Thoracic aorta (tissue), 2 donors: ENCODE data around the gene PSPH. TPM values are rescaled to one million over a fixed set of nuclear protein-coding genes. Genes with fewer than 3 reads are reported as not detected.
"Not testable (repeated sequence)": the region's sequence is repeated elsewhere in the genome, so short reads cannot be mapped to it uniquely, and the experiment has no call there.

Experiments used
- ATAC-seq: fragments of 150-250 bp; one replicate; pipeline ENCODE4 v1.8.0; 2017; ENCODE audit warnings: low read depth; ENCODE audit not compliant: insufficient number of reproducible peaks, low FRiP score
- DNase-seq: peaks from one replicate; pipeline ENCODE4 v3.0.0-alpha.2; 2020; ENCODE audit warnings: low spot score
- H3K27ac ChIP-seq, 2 donors: fragments of 200-600 bp; sonication (generic); 1 replicate in 1 of 2; 2 replicates in 1 of 2; pipeline ENCODE4 v1.5.1; 2016; ENCODE audit warnings: mild to moderate bottlenecking in 2 of 2, moderate library complexity in 2 of 2
- H3K27me3 ChIP-seq: fragments of 200-600 bp; sonication (generic); replicated peaks from 2 replicates; pipeline ENCODE4 v1.6.0; 2016; ENCODE audit warnings: mild to moderate bottlenecking; ENCODE audit not compliant: insufficient read depth
- H3K36me3 ChIP-seq: fragments of 200-600 bp; sonication (generic); one replicate; pipeline ENCODE4 v1.5.1; 2016
- H3K4me1 ChIP-seq, 2 donors: fragments of 200-600 bp; sonication (generic); 1 replicate in 1 of 2; 2 replicates in 1 of 2; pipeline versions ENCODE4 v1.5.1 to v1.6.0; 2016; ENCODE audit warnings: low read depth in 2 of 2, mild to moderate bottlenecking in 1 of 2; ENCODE audit not compliant: control insufficient read depth in 1 of 2
- H3K4me3 ChIP-seq: fragments of 200-600 bp; sonication (generic); 2 replicates; pipeline ENCODE4 v1.5.1; 2016; ENCODE audit warnings: mild to moderate bottlenecking
- H3K9me3 ChIP-seq: fragments of 200-600 bp; sonication (generic); 2 replicates; pipeline ENCODE4 v1.5.1; 2016
- CTCF ChIP-seq: fragments of 200-600 bp; sonication (generic); IDR thresholded peaks from one replicate; pipeline ENCODE4 v1.5.1; 2019; ENCODE audit warnings: antibody characterized with exemption
- total RNA-seq, 2 donors: library from RNA; depleted of rRNA; stranded (reverse); fragments of >200 nt; gene quantifications; one replicate each; pipeline versions ENCODE4 v1.1.0 to v1.2.3, GENCODE V29; 2016

The PSPH gene
- total RNA-seq, 2 donors from 2014 or later: 5.1 to 5.8 TPM

- ATAC-seq: peak; percentile 81
Measured at GRCh38 chr7:56091591-56091990, 40.3 kb upstream of the PSPH start.

GRCh38 chr7:56087445-56087844 lies 36.2 kb upstream of the PSPH start:
- Histone ChIP-seq H3K9me3 (no peaks in the 10 kb centered on the region), H3K4me3 (no peak overlapping the region), H3K36me3 (peaks cover 10% of the 10 kb centered on the region), H3K27ac (no peak overlapping the region), H3K4me1 (peaks cover 7 to 36% of the 10 kb centered on the region in 2 donors), H3K27me3 (no peaks in the 10 kb centered on the region)
- DNase-seq (no peak), ATAC-seq (no peak)
- TF ChIP-seq CTCF: no peak

More at GRCh38 chr7:56091591-56091990, 40.3 kb upstream of the PSPH start:
- H3K36me3 ChIP-seq: peaks cover 8% of the 10 kb centered on the region
- peak; percentile 62 for DNase-seq
- no peaks in the 10 kb centered on the region for H3K27me3 ChIP-seq
- peak overlapping the region; percentile 91 to 94 for H3K27ac ChIP-seq
- peaks cover 9 to 32% of the 10 kb centered on the region in 2 donors for H3K4me1 ChIP-seq
- H3K9me3 ChIP-seq: no peaks in the 10 kb centered on the region
- peak overlapping the region; percentile 60 for H3K4me3 ChIP-seq
- no peak for TF ChIP-seq CTCF

GRCh38 chr7:56086761-56087160 lies 35.5 kb upstream of the PSPH start:
- H3K36me3 ChIP-seq: peaks cover 10% of the 10 kb centered on the region
- no peaks in the 10 kb centered on the region for H3K27me3 ChIP-seq
- no peak for TF ChIP-seq CTCF
- no peak overlapping the region for H3K27ac ChIP-seq
- DNase-seq: no peak
- H3K4me1 ChIP-seq: peaks cover 3 to 35% of the 10 kb centered on the region in 2 donors
- H3K4me3 ChIP-seq: no peak overlapping the region
- no peak for ATAC-seq
- H3K9me3 ChIP-seq: no peaks in the 10 kb centered on the region

- Histone ChIP-seq H3K36me3 (peaks cover 13% of the 10 kb centered on the region), H3K27me3 (no peaks in the 10 kb centered on the region), H3K4me3 (no peak overlapping the region), H3K4me1 (peaks cover 25 to 51% of the 10 kb centered on the region in 2 donors), H3K9me3 (no peaks in the 10 kb centered on the region), H3K27ac (peak overlapping the region; percentile 50 to 57)
- no peak for ATAC-seq
- no peak for DNase-seq
- no peak for TF ChIP-seq CTCF
Measured at GRCh38 chr7:56083150-56083785, 32.0 kb upstream of the PSPH start.

GRCh38 chr7:56081626-56082340 lies 30.5 kb upstream of the PSPH start:
- no peaks in the 10 kb centered on the region for H3K9me3 ChIP-seq
- ATAC-seq (no peak), DNase-seq (no peak)
- no peak overlapping the region for H3K4me3 ChIP-seq
- peaks cover 25 to 56% of the 10 kb centered on the region in 2 donors for H3K4me1 ChIP-seq
- TF ChIP-seq CTCF: no peak
- peak overlapping the region; percentile 13 to 50 for H3K27ac ChIP-seq
- H3K36me3 ChIP-seq: peaks cover 13% of the 10 kb centered on the region
- H3K27me3 ChIP-seq: no peaks in the 10 kb centered on the region

- peaks cover 15% of the 10 kb centered on the region for H3K36me3 ChIP-seq
- not testable (repeated sequence) for H3K27me3 ChIP-seq, H3K9me3 ChIP-seq, ATAC-seq, H3K4me3 ChIP-seq, DNase-seq
- peaks cover 25 to 56% of the 10 kb centered on the region in 2 donors for H3K4me1 ChIP-seq
- H3K27ac ChIP-seq: peak overlapping the region; percentile 84 to 91
Measured at GRCh38 chr7:56080726-56081435, 29.6 kb upstream of the PSPH start.
